H1 (cell line): ENCODE results near the gene ZC3H6.

Experiments used
- ASH2L ChIP-seq: fragments of 200-600, 300-600 bp; sonication (generic); IDR thresholded peaks from one replicate; pipeline ENCODE4 v1.7.1; 2017; ENCODE audit warnings: low read length
- CHD1 ChIP-seq: IDR thresholded peaks from 2 replicates; pipeline ENCODE4 v1.6.1; 2012; ENCODE audit warnings: low read depth, low read length, improper control_type of control experiment
- EP300 ChIP-seq, 2 experiments: IDR thresholded peaks; 1 replicate in 1 of 2; 2 replicates in 1 of 2; pipeline ENCODE4 v1.6.1; 2011 to 2012; ENCODE audit warnings: low read depth in 2 of 2, low read length in 2 of 2, mild to moderate bottlenecking in 2 of 2, borderline replicate concordance in 1 of 2, inconsistent platforms in 1 of 2, moderate library complexity in 1 of 2
- JUN ChIP-seq: IDR thresholded peaks from 2 replicates; pipeline ENCODE4 v1.6.1; 2011; ENCODE audit warnings: low read depth, mild to moderate bottlenecking, improper control_type of control experiment, low read length
- NRF1 ChIP-seq: IDR thresholded peaks from 2 replicates; pipeline ENCODE4 v1.6.1; 2011; ENCODE audit warnings: mild to moderate bottlenecking, low read depth, low read length, improper control_type of control experiment
- RFX5 ChIP-seq: IDR thresholded peaks from 2 replicates; pipeline ENCODE4 v1.6.1; 2011; ENCODE audit warnings: low read depth, low read length, improper control_type of control experiment, borderline replicate concordance
- SIN3A ChIP-seq, 2 experiments: IDR thresholded peaks in 1 of 2; conservative IDR thresholded peaks in 1 of 2; 2 replicates each; pipeline ENCODE4 v1.6.1; 2011 to 2012; ENCODE audit warnings: low read length in 2 of 2, improper control_type of control experiment in 1 of 2, low read depth in 1 of 2, mild to moderate bottlenecking in 1 of 2
- TAF7 ChIP-seq: optimal IDR thresholded peaks from 2 replicates; pipeline ENCODE3; 2011; ENCODE audit warnings: low read depth, mild to moderate bottlenecking, inconsistent platforms, low read length, moderate library complexity, borderline replicate concordance
- ZNF274 ChIP-seq: IDR thresholded peaks from 2 replicates; pipeline ENCODE4 v1.7.0; 2012; ENCODE audit warnings: low read length, borderline replicate concordance; ENCODE audit errors: extremely low read depth
- TF ChIP-seq, protein P1 (sequence below), 3 experiments: IDR thresholded peaks; 1 replicate in 2 of 3; 2 replicates in 1 of 3; pipeline versions ENCODE4 v1.5.1 to v1.6.1; 2011; ENCODE audit warnings: low read length in 3 of 3, mild to moderate bottlenecking in 3 of 3, inconsistent platforms in 2 of 3, low read depth in 1 of 3, moderate library complexity in 1 of 3; ENCODE audit not compliant: insufficient read depth in 1 of 3; ENCODE audit errors: control extremely low read depth in 1 of 3

DNA sequence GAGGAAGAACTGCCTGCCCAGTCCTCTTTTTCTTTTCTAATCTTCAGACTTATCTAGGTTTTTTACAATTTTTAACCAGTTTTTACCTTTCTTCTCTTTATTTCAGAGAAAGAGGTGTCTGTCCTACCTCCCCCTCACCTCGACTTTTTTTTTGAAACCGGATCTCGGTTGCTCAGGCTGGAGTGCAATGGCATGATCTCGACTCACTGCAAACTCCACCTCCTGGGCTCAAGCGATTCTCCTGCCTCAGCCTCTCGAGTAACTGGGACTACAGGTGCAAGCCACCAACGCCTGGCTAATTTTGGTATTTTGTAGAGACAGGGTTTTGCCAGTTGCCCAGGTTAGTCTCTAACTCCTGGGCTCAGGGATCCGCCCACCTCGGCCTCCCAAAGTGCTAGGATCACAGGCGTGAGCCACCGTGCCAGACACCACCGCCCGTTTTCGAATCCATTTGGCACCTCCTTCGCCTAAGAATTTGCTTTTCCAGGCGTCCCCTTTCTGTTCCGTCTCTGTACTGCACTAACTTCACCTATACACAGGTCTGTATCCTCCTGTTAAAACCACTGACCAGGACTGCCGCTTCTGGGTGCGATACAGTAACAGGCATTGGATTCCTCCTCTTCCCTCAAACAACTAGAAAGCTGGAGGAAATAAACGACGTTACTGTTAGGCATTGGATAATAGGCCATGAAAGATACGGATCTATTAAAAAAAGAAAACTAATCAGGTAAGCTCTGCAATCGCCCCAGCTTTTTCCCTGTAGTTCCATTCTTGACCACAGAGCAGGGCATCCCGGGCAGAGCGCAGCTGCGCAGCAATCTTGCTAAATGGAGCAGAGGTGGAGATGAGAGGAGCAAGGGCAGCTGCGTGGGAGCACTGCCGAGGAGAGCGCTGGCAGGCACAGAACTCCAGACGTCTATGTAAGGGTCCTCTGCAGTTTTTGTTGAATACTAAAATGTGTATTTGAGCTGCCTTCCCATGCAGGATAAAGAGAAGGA lies 69.9 kb downstream of the ZC3H6 start:
- no peak for TF ChIP-seq CHD1
- no peak for TF ChIP-seq SIN3A (conservative IDR thresholded peaks at IDR 0.05 in 1 of 2, IDR thresholded peaks at IDR 0.05 in 1 of 2; ENCODE audit: low read depth in 1 of 2, low read length in 2 of 2)
- TF ChIP-seq RFX5, result no peak
- no peak for TF ChIP-seq JUN
- no peak for TF ChIP-seq NRF1
- TF ChIP-seq, protein P1, sequence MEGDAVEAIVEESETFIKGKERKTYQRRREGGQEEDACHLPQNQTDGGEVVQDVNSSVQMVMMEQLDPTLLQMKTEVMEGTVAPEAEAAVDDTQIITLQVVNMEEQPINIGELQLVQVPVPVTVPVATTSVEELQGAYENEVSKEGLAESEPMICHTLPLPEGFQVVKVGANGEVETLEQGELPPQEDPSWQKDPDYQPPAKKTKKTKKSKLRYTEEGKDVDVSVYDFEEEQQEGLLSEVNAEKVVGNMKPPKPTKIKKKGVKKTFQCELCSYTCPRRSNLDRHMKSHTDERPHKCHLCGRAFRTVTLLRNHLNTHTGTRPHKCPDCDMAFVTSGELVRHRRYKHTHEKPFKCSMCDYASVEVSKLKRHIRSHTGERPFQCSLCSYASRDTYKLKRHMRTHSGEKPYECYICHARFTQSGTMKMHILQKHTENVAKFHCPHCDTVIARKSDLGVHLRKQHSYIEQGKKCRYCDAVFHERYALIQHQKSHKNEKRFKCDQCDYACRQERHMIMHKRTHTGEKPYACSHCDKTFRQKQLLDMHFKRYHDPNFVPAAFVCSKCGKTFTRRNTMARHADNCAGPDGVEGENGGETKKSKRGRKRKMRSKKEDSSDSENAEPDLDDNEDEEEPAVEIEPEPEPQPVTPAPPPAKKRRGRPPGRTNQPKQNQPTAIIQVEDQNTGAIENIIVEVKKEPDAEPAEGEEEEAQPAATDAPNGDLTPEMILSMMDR (IDR thresholded peaks at IDR 0.05; ENCODE audit: control extremely low read depth in 1 of 3, insufficient read depth in 1 of 3, low read depth in 1 of 3, low read length in 3 of 3), result peak in 2 of 3 experiments; percentile 26 to 32; a peak in 2 of 4 replicates
- no peak for TF ChIP-seq EP300 (IDR thresholded peaks at IDR 0.05; ENCODE audit: borderline replicate concordance in 1 of 2, low read depth in 2 of 2, low read length in 2 of 2)
- no peak for TF ChIP-seq ZNF274
- TF ChIP-seq ASH2L, result no peak
- TF ChIP-seq TAF7, result no peak
